Progenitor cell of endocrine pancreas (in vitro differentiated cells): ENCODE results near the gene DLX2. TPM values are rescaled to one million over a fixed set of nuclear protein-coding genes. Genes with fewer than 3 reads are reported as not detected.

Experiments
- DNase-seq: peaks from one replicate; pipeline ENCODE4 v3.0.0; 2021; ENCODE audit warnings: low spot score; ENCODE audit not compliant: unreplicated experiment
- H3K27ac Mint-ChIP-seq: 2 replicates; pipeline ENCODE4 v1.8.0; 2021; ENCODE audit warnings: mild to moderate bottlenecking, moderate library complexity, mixed read lengths
- H3K27me3 Mint-ChIP-seq: 2 replicates; pipeline ENCODE4 v1.8.0; 2021; ENCODE audit warnings: mixed read lengths
- H3K36me3 Mint-ChIP-seq: 2 replicates; pipeline ENCODE4 v1.8.0; 2022; ENCODE audit warnings: mixed read lengths; ENCODE audit not compliant: insufficient read depth
- H3K4me1 Mint-ChIP-seq: 2 replicates; pipeline ENCODE4 v1.8.0; 2021; ENCODE audit warnings: low read depth, mixed read lengths
- H3K4me3 Mint-ChIP-seq: 2 replicates; pipeline ENCODE4 v1.8.0; 2021; ENCODE audit warnings: low read depth, mild to moderate bottlenecking, moderate library complexity, mixed read lengths
- H3K9me3 Mint-ChIP-seq: 2 replicates; pipeline ENCODE4 v1.8.0; 2021; ENCODE audit warnings: low read depth, mixed read lengths
- CTCF ChIP-seq: fragments of 200-600 bp; sonication (generic); IDR thresholded peaks from one replicate; pipeline ENCODE4 v1.5.0; 2021; ENCODE audit warnings: antibody characterized with exemption, mild to moderate bottlenecking; ENCODE audit not compliant: unreplicated experiment
- total RNA-seq: library from RNA; stranded (reverse); gene quantifications from 2 replicates; pipeline ENCODE4 v1.2.1, GENCODE V29; 2021

DLX2 gene
- total RNA-seq, 1 donor from 2014 or later: 1.7 TPM

DNA sequence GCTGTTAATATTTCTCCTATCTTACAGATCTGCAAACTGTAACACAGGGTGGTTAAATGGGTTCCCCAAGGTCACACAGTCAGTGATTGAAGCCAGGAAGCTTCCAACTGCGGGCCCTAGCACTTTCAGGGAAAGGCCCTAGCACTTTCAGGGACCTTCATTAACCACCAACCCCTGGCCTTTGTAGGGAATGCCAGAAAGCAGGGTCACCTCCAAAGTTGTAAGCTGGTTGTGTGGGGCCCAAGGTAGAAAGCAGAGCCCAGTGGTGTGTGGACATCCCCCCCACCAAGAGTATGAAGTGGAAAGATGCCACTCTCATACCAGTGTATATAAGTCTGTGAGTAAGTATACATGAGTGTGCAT lies 4.4 kb downstream of the DLX2 start:
- H3K27ac Mint-ChIP-seq: no peak overlapping the region
- H3K9me3 Mint-ChIP-seq: no peaks in the 10 kb centered on the region
- peak overlapping the region; percentile 52 for H3K4me3 Mint-ChIP-seq
- peaks cover 82% of the 10 kb centered on the region for H3K27me3 Mint-ChIP-seq
- no peak for TF ChIP-seq CTCF
- H3K4me1 Mint-ChIP-seq: peaks cover 19% of the 10 kb centered on the region
- no peaks in the 10 kb centered on the region for H3K36me3 Mint-ChIP-seq
- DNase-seq: no peak

DNA sequence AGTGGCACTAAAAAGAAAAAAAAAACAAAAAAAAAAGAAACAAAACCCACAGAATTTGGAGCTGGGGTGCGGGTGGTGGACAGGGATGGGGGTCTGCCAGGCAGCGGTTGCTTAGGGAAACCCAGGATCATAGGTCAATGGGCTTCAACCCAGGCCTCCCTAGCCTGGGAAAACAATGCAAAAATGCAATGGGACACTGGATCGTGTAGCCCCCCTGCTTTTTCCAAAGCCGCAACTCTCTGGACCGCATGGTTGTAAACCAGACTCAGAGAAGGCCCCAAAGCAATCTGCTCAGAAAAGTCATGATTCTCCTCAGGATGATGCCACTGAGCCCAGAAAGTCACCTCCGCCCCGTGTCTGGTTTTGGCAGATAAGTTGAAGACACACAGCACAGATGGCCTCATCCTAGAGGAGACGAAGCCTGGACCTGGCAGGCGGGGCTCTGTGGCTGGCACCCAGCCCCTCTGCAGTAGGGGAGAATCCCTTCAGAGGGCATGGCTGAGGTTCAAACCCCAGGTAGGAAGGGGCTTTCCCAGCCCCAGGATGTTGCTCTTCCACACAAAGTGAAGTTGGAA lies 5.1 kb downstream of the DLX2 start:
- Mint-ChIP-seq H3K9me3 (no peaks in the 10 kb centered on the region), H3K36me3 (no peaks in the 10 kb centered on the region), H3K27ac (peak overlapping the region; percentile 64), H3K27me3 (peaks cover 83% of the 10 kb centered on the region), H3K4me1 (peaks cover 17% of the 10 kb centered on the region), H3K4me3 (no peak overlapping the region)
- DNase-seq: no peak
- no peak for TF ChIP-seq CTCF

- Mint-ChIP-seq H3K27me3 (peaks cover 84% of the 10 kb centered on the region), H3K9me3 (no peaks in the 10 kb centered on the region), H3K4me3 (peak overlapping the region; percentile 31), H3K4me1 (peaks cover 14% of the 10 kb centered on the region), H3K27ac (peak overlapping the region; percentile 64), H3K36me3 (no peaks in the 10 kb centered on the region)
- TF ChIP-seq CTCF: no peak
- DNase-seq: no peak
Observed at GRCh38 chr2:172096626-172097547, 5.8 kb downstream of the DLX2 start.

DNA sequence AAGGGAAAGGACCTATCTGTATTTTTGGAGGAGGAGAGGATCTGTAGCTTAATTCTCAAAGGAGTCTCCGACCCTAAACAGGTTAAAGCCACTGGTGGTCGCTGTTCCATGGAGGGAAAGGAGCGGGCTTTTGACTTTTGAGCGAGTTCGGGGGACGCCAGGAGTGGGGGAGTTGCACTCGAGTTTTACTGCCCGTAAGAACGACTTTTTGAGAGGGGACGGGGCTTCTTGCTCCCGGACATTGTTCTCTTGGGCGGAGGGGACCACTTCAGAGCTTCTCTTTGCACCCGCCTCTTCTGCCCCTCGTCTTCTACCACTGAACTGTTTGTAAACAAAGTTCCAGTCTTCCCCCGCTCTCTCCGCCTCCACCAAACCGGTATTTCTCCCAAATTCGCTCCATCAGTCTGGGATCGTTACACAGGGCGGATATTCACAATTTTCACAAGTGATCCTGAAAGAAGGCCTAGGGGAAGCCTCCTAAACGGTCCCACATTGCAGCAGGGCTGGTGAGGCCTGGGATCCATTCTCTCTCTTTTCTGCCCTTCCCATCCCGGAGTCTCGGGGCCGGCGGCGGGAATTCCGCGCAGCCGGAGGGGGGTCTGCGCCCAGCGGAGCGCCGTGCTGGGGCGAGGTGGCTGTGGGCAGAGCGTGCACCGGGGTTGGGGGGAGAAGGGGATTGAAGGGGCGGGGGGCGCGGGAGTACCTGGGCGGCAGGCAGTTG lies 6.6 kb downstream of the DLX2 start:
- Mint-ChIP-seq H3K4me1 (peaks cover 14% of the 10 kb centered on the region), H3K36me3 (no peaks in the 10 kb centered on the region), H3K4me3 (peak overlapping the region; percentile 35), H3K9me3 (no peaks in the 10 kb centered on the region), H3K27me3 (peaks cover 83% of the 10 kb centered on the region), H3K27ac (peak overlapping the region; percentile 45)
- TF ChIP-seq CTCF: peak; percentile 38
- DNase-seq: no peak
